Ishikawa (cell line): Measurements from ENCODE around the gene ATF2.

ENCODE experiments used
- CEBPB ChIP-seq: IDR thresholded peaks from 2 replicates; pipeline ENCODE4 v1.6.1; 2012
- CREB1 ChIP-seq: IDR thresholded peaks from 2 replicates; pipeline ENCODE4 v1.6.1; 2012; ENCODE audit warnings: low read depth
- EGR1 ChIP-seq: IDR thresholded peaks from 2 replicates; pipeline ENCODE4 v1.6.1; 2012
- EP300 ChIP-seq: IDR thresholded peaks from 2 replicates; pipeline ENCODE4 v1.6.1; 2012; ENCODE audit warnings: borderline replicate concordance
- FOXM1 ChIP-seq: IDR thresholded peaks from 2 replicates; pipeline ENCODE4 v1.6.1; 2012; ENCODE audit warnings: low read depth, borderline replicate concordance
- MAX ChIP-seq: IDR thresholded peaks from 2 replicates; pipeline ENCODE4 v1.6.1; 2012
- RAD21 ChIP-seq: IDR thresholded peaks from 2 replicates; pipeline ENCODE4 v1.6.1; 2012; ENCODE audit warnings: low read depth
- REST ChIP-seq: IDR thresholded peaks from 2 replicates; pipeline ENCODE4 v1.6.1; 2012; ENCODE audit warnings: low read depth, mild to moderate bottlenecking
- TAF1 ChIP-seq: IDR thresholded peaks from 2 replicates; pipeline ENCODE4 v1.6.1; 2012; ENCODE audit warnings: low read depth, mild to moderate bottlenecking
- USF1 ChIP-seq: IDR thresholded peaks from 2 replicates; pipeline ENCODE4 v1.6.1; 2012
- YY1 ChIP-seq: IDR thresholded peaks from 2 replicates; pipeline ENCODE4 v1.6.1; 2012; ENCODE audit warnings: low read depth

GRCh38 chr2:175074478-175074877 is 93.5 kb downstream of the ATF2 start:
- TF ChIP-seq YY1 = no peak
- no peak for TF ChIP-seq TAF1
- no peak for TF ChIP-seq CEBPB
- TF ChIP-seq EP300 = no peak
- TF ChIP-seq CREB1 = no peak
- no peak for TF ChIP-seq USF1
- TF ChIP-seq RAD21 = no peak
- no peak for TF ChIP-seq REST
- TF ChIP-seq MAX = no peak
- TF ChIP-seq EGR1 = no peak
- TF ChIP-seq FOXM1 = no peak
